ENCODE data around the gene KRTAP5-4.
"Not testable (repeated sequence)": the region's sequence is repeated elsewhere in the genome, so short reads cannot be mapped to it uniquely, and the experiment has no call there.

- peak in 1 of 2 donors; percentile 18 for TF ChIP-seq CTCF (conservative IDR thresholded peaks at IDR 0.05 in 1 of 2, IDR thresholded peaks at IDR 0.05 in 1 of 2; ENCODE audit: low read depth in 1 of 2, low read length in 2 of 2)
- TF ChIP-seq EZH2 (IDR thresholded peaks at IDR 0.05; ENCODE audit: low read length, missing control alignments) = not testable (repeated sequence)
Observed at GRCh38 chr11:1595994-1596575, 25.9 kb downstream of the KRTAP5-4 start.
